HG02588 (cell line): ENCODE results near the gene USP9X.
"Not testable (repeated sequence)": the region's sequence is repeated elsewhere in the genome, so short reads cannot be mapped to it uniquely, and the experiment has no call there.

Experiments
- ATAC-seq: cut with Tn5 transposase; IDR thresholded peaks from one replicate; pipeline ENCODE4 v1.9.1; 2021; ENCODE audit warnings: mild to moderate bottlenecking, moderate library complexity; ENCODE audit not compliant: unreplicated experiment

The USP9X gene

GRCh38 chrX:41276661-41277506 lies 191.6 kb downstream of the USP9X start:
- ATAC-seq, result no peak

GRCh38 chrX:41282307-41282706 lies 197.1 kb downstream of the USP9X start:
- ATAC-seq, result not testable (repeated sequence)

DNA sequence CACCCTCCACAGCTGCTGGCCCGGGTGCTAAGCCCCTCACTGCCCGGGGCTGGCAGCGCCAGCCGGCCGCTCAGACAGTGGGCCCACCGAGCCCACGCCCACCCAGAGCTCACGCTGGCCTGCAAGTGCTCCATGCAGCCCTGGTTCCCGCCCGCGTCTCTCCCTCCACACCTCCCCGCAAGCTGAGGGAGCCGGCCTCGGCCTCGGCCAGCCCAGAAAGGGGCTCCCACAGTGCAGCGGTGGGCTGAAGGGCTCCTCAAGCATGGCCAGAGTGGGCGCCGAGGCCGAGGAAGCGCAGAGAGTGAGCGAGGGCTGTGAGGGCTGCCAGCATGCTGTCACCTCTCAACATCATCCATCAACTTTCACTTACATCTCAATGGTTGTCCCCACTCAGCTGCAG lies 200.7 kb downstream of the USP9X start:
- ATAC-seq, result not testable (repeated sequence)
